ENCODE results near the gene CAMKMT. TPM values are rescaled to one million over a fixed set of nuclear protein-coding genes. Genes with fewer than 3 reads are reported as not detected.

CAMKMT gene
- total RNA-seq, 2 experiments from 2014 or later: 11.3 to 12.0 TPM

DNA sequence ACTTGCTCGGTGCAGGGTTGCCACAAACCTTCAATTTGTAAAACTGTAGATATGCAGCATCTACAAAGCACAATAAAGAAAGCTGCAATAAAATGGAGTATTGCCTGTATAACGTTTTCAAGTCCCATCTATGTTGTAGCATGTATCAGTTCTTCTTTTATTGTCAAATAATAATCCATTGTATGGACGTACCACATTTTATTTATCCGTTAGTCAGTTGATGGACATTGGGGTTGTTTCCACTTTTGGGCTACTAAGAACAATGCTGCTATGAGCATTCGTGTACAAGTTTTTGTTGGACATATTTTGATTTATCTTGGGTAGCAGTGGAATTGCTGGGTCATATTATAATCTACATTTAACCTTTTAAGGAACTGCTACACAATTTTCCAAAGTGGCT is 339.1 kb downstream of the CAMKMT start:
- CTCF ChIA-PET: no interaction called here
- POLR2A ChIA-PET: no interaction called here

DNA sequence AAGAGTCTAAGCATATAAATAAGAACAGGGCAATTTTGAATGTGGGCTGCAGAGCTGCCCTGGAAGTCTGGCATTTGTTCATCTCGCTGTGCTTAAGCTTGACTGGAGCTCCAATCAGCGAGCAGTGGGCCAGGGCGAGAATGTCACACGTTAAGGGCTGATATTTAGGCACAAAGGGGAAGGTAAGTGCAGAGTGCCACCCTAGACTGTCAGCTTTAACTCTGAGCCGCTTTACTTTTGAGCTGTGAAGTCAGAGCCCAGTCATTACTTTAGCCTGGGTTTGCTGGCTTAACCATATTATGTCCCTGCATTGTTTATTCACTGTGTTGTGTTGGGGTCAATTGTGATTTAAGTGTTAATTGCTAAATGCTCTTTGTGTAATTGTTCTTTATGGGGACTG is 343.6 kb downstream of the CAMKMT start:
- POLR2A ChIA-PET: no interaction called here

DNA sequence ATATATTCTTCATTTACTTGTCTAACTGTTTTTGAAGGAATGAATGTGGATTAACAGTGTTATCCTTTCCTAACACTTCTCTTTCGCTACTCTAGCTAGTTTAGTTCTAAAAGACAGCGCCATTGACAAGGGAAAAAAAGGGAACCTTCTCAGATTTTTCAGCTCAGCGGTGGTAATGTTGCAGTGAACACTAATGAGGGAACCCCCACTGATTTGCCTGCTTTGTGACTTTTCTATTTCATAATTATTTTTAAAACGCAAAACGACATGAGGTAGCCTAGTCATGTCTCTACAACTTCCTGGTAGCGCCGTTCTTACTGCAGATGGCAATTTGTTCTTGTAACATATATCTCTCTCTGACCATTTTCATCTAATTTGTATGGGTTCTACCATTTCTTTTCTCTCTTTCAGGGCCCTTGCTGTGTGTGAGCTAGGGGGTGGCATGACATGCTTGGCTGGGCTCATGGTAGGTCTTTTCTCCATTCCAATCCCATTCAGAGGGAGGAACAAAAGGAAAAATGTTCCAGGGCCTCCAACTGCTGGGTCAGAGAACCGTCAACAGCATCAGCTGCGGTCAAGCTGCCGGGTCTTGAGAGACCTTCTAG is 344.2 kb downstream of the CAMKMT start:
- CTCF ChIA-PET: no interaction called here
- POLR2A ChIA-PET: no interaction called here

More for the DNA sequence above, 343.6 kb downstream of the CAMKMT start:
- CTCF ChIA-PET: interaction anchor here (0.7 kb wide), 1 partner anchor 140 kb away, joined by 3 read pairs; no protein-coding TSS in a partner anchor

DNA sequence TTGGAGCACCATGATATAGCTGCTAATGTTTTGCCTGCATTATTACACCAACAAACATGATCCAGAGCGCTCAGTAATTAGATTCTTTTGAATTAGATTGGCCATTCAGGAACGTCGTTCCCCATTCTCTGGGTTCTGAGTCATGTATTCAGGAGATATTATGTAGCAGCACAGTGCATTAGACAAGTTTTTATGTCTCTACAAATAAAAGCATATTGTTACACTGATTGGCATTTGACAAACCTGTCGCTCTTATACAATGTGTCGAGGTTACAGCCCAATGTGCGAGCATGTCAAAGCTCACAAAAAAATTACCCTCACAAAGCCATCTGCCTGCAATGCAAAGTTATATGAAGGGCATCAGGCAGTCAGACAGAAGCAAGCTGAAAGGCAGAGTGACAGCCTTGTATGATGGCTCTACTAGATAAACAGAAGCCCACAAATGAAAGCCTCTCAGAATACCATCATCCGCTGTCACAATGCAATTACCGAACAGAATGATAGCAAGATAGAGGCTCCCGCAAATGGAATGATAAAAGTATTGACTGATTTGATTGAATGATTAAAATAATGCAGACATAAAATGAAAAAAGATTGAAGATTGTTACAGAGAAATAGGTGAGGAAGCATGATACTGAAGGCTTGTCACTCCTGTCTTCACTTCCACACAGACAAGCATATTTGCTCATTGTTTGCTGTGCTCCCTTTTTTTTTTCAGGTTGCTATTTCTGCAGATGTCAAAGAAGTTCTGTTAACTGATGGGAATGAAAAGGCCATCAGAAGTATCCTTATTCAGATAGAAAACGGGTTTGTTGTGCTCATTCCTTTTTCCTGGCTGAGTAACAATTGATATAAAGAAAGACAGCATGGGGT is 345.2 kb downstream of the CAMKMT start:
- POLR2A ChIA-PET: interaction anchor here (0.7 kb wide), 1 partner anchor 797 kb away, joined by 6 read pairs; no protein-coding TSS in a partner anchor
- CTCF ChIA-PET: no interaction called here

DNA sequence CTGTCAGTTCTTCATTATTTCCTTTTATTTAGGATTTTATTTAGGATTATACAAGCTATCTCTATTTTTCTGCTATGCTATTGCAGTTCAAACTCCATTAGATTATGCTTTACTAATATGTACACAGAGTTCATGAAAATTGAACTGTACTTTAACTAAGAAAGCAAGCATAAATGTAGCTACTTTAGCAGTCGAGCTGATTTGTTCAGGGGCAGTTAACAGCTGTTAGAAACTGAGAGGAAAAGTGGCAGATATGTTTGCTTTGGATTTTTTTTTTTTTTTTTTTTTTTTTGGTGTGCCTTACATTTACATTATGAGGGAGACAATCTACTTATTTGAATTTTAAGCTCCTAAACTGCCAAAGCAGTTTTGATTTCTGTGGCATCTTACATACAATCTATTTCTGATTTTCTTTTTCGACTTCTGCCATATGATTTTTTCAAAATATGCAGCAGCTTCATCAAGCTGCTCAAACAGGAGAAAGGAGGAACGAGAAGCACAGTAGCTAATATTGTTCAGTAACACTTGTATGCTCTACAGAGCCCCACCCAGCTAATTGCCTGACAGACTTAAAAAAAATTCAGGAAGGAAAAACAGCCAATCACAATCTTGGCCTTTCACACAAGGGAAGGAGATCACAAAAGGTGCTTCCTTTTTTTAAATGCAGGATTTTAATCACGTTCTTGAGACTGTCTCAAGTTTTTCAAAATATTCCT is 346.4 kb downstream of the CAMKMT start:
- ChIA-PET POLR2A (interaction anchor here (0.6 kb wide), 1 partner anchor 1199 kb away, joined by 4 read pairs; no protein-coding TSS in a partner anchor), CTCF (no interaction called here)

DNA sequence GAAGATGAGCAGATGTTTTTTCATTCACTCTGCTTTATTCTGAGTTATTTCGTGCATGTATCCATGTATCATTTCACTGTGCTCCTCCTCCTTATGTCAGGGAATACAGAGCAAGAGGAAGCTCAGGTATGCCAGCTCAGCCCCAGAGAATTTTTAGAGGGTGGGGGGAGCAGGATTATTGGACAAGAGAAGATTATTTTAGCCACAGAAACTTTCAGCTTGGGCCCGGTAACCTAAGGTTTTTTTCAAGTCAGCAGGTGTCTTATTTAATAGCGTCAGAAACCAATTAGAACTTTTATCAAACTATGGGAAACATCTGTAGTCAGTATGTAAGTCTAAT is 346.9 kb downstream of the CAMKMT start:
- ChIA-PET CTCF (no interaction called here), POLR2A (no interaction called here)

DNA sequence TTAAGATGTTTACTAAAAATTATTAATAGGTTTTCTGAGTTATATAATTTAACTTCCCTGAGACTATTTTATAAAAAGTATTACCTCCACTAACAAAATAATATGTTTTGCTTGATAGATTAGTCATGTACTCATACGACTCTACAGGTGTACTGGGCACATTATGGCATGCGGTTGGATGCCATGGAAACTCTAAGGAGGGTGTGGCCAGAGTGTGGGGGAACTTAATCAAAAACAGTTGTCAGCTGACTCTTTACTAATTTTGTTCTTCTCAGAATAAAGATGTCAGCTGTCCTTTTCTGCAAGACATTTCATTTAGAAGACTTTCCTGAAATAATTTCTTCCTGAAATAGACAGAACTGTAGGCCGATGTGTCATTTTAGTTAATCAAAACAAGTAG is 351.4 kb downstream of the CAMKMT start:
- CTCF ChIA-PET: no interaction called here
- POLR2A ChIA-PET: no interaction called here

DNA sequence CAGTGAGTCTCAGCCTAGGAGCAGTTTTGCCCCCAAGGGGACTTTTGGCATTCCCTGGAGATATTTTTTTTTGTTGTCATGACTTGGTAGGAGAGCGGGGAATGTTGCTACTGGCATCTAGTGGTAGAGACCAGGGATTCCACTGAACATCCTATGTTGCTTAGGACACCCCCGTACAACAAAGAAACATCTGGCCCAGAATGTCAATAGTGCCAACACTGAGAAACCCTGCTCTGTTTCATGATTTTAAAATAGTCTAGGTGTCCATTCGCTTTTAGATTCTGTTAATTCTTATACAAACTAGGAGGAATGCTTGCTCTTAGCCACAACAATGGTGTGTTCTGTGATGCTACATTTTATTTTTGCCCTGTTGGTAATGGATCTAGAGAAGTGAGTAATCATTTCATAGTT is 353.9 kb downstream of the CAMKMT start:
- CTCF ChIA-PET: interaction anchor here (0.7 kb wide), 1 partner anchor 471 kb away, joined by 3 read pairs; no protein-coding TSS in a partner anchor
- POLR2A ChIA-PET: no interaction called here

DNA sequence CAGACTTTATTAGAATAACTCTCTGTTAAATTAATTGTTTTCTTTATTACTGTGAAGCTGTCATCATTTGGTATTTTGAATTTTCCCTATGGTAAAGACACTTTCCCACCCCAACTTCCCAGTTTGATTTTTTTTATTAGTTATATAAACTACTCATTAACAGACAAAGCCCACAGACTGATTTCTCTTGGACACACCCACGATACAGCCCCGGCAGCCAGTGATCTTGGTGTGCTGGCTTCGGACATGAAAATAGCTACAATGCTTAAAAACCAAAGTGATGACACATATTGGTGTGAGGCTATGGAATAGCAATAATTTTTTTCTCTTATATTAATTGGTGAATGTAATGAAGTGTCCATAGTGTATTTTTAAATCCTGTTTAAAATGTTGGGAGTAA is 354.4 kb downstream of the CAMKMT start:
- POLR2A ChIA-PET: no interaction called here

DNA sequence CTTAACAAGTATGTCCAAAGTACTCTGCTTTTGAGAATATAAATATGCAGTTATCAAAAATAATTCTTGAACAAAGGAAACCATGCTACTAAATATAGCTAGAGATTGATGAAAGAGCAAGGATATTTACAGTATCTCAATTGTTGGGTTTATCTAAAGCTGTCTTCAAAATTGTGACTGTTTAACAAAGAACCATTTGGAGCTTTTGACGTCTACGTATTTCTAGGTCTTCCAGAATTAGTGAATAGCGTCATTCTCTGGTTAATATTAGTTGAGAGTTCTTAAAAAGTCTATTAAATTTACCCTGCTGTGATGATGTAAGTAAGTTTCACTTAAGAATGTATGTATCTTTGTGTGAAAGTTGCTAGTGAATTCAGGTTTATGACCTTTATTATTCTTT is 356.7 kb downstream of the CAMKMT start:
- ChIA-PET CTCF (no interaction called here), POLR2A (no interaction called here)

More for the DNA sequence above, 354.4 kb downstream of the CAMKMT start:
- CTCF ChIA-PET: no interaction called here

DNA sequence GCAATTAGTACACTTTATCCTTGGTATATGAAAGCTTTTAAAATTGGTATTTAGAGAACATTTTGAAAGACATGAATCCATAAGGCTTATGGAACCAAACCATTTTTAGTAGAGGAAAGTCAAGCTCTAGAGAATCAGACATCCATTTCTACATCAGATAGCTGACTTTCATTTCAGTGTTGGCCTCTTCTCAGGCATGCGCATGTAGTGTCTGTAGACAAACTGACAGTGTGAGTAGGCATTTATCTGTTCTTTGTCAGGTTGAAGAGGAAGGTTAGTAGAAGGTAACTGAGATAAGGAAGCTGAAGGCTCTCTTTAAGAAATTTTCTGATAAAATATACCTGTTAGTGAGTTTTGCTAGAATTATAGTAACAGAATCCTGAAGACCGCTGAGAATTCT is 357.8 kb downstream of the CAMKMT start:
- ChIA-PET POLR2A (no interaction called here), CTCF (no interaction called here)

DNA sequence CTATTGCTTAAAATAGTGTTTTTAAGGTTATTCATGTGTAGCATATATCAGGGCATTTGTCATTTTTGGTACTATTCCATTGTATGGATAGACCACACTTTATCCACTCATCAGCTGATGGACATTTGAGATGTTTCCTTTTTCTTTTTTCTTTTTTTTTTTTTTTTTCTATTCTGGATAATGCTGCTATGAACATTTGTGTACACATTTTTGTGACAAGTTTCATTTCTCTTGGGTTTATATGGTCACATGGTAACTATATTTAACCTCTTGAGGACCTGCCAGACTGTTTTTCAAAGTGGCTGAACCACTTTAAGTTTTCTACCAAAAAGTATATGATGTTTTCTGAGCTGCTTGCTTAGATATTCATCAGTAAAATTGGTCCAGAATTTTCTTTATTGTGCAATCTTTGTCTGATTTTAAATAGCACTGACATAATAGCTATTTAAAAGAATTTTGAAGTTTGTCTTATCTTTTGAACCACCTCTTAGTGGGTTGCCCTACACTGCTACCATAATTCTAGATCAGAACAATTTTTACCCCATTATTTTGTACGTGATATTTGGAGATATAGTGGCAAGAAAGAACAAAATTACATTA is 360.4 kb downstream of the CAMKMT start:
- ChIA-PET CTCF (no interaction called here), POLR2A (no interaction called here)

DNA sequence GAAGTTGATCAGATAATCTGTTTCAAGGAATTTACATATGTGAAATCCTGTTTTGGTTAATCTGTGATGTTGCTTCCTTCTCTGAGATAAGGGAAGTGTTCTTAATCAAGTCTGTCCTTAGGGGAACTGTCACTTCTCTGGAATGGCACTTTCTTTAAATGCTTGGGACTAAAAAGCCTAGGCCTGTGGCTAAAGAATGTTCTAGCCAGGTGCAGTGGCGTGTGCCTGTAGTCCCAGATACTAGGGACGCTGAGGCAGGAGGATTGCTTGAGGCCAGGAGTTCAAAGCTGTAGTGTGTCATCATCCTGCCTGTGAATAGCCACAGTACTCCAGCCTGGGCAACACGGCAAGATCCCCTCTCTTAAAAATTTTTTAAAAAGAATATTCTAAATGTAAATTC is 362.2 kb downstream of the CAMKMT start:
- ChIA-PET CTCF (no interaction called here), POLR2A (no interaction called here)

DNA sequence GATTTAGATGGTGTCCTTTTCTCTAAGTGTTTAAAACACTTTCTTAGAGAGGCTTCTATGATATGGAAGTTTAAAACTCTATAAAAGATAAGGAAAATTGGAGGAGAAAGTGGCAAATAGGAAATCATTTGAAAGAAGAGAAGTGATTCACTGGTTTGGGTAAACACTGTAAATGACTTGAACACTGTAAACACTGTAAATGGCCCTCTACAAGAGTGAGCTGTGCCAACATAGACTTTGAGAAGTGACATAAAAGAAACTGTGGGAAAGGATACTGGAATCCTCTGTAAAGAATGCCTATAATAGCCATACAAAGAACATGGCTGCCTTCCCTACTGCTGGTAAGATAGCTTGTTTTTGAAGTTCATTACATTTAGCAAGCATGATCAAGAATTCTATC is 368.8 kb downstream of the CAMKMT start:
- CTCF ChIA-PET: no interaction called here
- POLR2A ChIA-PET: no interaction called here

DNA sequence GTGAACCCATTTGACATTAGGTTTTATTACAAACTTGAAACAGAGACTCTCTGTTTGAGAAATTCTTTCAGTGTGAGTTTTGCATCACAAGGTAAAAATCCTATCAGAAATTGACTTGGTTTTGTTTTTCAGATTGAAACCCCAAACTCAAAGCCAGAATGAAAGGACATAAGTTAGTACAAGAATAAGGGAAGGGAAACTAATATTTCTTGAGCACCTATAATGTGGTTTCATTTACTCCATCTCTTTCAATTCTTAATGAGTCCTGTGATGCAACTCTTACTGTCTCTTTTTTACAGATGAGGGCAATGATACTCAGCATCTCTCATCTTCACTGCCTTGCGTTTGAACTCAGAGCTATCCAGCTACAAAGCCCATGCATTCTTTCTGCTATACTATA is 369.8 kb downstream of the CAMKMT start:
- POLR2A ChIA-PET: no interaction called here
- CTCF ChIA-PET: no interaction called here

DNA sequence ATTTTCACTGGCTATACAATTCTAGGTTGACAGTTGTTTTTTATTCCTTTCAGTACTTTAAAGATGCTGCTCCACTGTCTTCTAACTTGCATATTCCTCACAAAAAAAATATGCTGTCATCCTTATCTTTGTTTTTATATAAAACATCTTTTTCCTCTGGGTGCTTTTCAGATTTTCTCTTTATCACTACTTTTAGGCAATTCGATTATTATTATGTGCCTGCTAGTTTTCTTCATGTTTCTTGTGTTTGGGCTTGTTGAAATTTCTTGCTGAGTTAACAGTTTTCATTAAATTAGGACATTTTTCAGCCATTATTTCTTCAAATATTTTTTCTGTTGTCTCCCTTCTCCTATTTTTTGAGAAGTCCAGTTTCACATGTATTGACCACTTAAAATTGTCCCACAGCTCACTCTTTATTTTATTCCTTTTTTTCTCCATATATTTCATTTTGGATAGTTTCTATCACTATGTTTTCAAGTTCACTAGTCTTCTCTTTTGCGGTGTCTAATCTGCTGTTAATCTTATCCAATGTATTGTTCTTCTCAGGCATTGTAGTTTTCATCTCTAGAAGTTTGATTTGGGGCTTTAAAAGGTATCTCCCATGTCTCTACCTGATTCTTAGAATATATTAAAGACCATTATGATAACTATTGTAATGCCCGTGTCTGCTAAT is 374.7 kb downstream of the CAMKMT start:
- ChIA-PET POLR2A (no interaction called here), CTCF (no interaction called here)

DNA sequence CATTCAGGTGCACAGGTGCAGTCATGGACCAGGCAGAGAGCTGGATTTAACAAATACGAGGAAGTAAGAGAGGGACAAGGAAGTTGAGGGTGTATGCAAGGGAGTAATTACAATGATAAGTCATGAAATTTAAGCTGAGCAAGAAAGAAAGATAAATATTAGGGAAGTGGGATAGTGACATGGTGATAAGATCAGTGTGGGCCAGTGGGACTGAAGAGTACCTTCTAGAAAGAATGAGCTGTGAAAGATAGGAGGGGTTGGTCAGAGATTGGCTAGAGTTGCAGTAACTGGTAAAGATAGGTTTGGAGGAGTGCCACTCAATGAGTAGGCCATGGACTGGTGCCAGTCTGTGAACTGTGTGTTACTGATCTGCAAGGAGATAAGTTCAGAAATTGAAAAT is 378.9 kb downstream of the CAMKMT start:
- POLR2A ChIA-PET: no interaction called here
- CTCF ChIA-PET: no interaction called here

DNA sequence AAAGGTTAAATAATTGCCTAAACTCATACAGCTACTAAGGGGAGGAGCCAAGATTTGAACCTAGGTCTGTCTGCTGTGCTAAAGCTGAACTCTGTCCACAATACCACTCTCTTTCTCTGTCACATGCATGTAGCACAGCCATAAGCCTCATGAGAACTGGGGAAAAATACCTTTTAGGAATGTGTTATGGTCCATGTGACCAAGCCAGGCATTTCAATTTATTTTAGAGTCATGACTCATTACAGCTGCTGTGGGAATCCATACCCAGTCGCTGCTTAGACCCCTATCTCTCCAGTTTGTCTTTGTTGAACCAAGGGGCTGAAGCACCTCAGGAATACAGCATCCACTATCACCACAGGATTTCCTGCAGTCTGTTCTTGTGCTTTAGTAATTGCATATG is 379.8 kb downstream of the CAMKMT start:
- CTCF ChIA-PET: no interaction called here
- POLR2A ChIA-PET: no interaction called here

DNA sequence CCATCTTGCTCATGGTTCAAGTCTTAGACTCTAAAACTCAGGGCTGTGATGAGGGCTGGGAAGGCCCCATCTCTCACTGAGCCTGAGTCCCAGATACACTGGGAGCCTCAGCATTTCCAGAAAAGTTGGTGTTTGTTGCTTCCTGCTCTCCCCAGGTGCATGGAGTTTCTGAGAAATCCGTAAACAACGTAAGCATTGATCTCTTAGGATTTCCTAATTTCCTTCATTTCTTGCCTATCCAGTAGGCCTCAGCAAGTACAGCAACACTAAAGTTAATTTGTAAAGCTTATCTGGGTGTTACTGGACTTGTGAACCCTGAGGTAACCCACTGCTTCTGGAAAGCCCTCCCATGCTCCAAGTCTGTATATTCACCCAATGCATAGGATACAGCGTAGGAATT is 380.3 kb downstream of the CAMKMT start:
- CTCF ChIA-PET: no interaction called here
- POLR2A ChIA-PET: no interaction called here

DNA sequence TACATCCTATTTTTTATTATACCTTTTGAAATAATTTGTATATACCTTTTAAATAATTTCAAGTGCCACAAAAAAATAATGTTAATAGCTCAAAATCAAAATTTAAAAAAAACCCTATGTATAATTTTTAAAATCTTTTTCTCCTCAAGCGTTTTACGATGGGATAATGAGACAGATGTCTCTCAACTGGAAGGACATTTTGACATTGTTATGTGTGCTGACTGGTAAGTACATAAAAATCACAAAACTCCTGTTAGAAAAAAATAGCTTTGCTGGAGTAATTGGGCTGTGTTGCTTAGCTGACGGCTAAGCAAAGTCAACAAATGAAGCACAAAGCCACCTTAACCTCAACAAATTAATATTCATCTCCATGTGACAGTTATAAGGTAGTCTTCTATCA is 381.7 kb downstream of the CAMKMT start:
- ChIA-PET POLR2A (no interaction called here), CTCF (no interaction called here)

Measured in activated CD8-positive, alpha-beta memory T cell treated with anti-CD3 and anti-CD28 coated beads for 36 hours (primary cell).